BJ (cell line): ENCODE results near the gene PRAMEF25. TPM values are rescaled to one million over a fixed set of nuclear protein-coding genes. Genes with fewer than 3 reads are reported as not detected.
"Not testable (repeated sequence)": the region's sequence is repeated elsewhere in the genome, so short reads cannot be mapped to it uniquely, and the experiment has no call there.

Experiments
- CTCF ChIA-PET: fragments of 350-600 bp; formaldehyde crosslinking; extraction: SDS; loops from one replicate; lab custom pipeline; 2021; ENCODE audit warnings: antibody characterized with exemption, inconsistent platforms; lab: Yijun Ruan, JAX
- POLR2A ChIA-PET: fragments of 300-600 bp; sonication (Branson Sonifier 250); formaldehyde crosslinking; extraction: SDS; loops from one replicate; lab custom pipeline; 2021; ENCODE audit warnings: antibody characterized with exemption; lab: Charles Lee
- DNase-seq: peaks from one replicate; pipeline ENCODE4 v3.0.0-alpha.2; 2011; ENCODE audit warnings: low read depth
- H3K27me3 ChIP-seq: 2 replicates; pipeline ENCODE4 v1.6.0; 2011; ENCODE audit warnings: low read length; ENCODE audit not compliant: control insufficient read depth, insufficient read depth
- H3K36me3 ChIP-seq: 2 replicates; pipeline ENCODE4 v1.5.1; 2011; ENCODE audit warnings: low read length; ENCODE audit not compliant: control insufficient read depth, insufficient read depth
- H3K4me3 ChIP-seq: 2 replicates; pipeline ENCODE4 v1.5.1; 2011; ENCODE audit warnings: low read depth, mild to moderate bottlenecking, control low read depth, low read length
- polyA minus RNA-seq: library from RNA; depleted of rRNA, polyadenylated mRNA; stranded (reverse); fragments of >200 nt; gene quantifications from 2 replicates; pipeline ENCODE4 v1.2.3, GENCODE V29; 2011; rRNA and poly(A)+ RNA removed
- polyA plus RNA-seq: library from polyadenylated mRNA; depleted of rRNA; stranded (reverse); fragments of >200 nt; gene quantifications from 2 replicates; pipeline ENCODE4 v1.2.3, GENCODE V29; 2011; rRNA removed

The PRAMEF25 gene
- polyA plus RNA-seq: not detected in 2 replicates
- polyA minus RNA-seq: not detected in 2 replicates

GRCh38 chr1:13070474-13070873, at the start of gene PRAMEF25:
Gene PRAMEF25, plus strand, starts transcription at chr1:13070774. Its CDS starts 2,920 bp downstream, at chr1:13073694.
- H3K4me3 ChIP-seq, H3K27me3 ChIP-seq, H3K36me3 ChIP-seq, DNase-seq, POLR2A ChIA-PET, CTCF ChIA-PET: not testable (repeated sequence)

GRCh38 chr1:13056475-13056874, 14.1 kb upstream of the PRAMEF25 start, which contains the start of gene PRAMEF27:
Gene PRAMEF27, minus strand, starts transcription at chr1:13056575. Its CDS starts 2,916 bp downstream, at chr1:13053659.
- CTCF ChIA-PET, DNase-seq, H3K27me3 ChIP-seq, POLR2A ChIA-PET, H3K4me3 ChIP-seq, H3K36me3 ChIP-seq: not testable (repeated sequence)

GRCh38 chr1:13116754-13117153, 46.2 kb downstream of the PRAMEF25 start, which contains the start of gene HNRNPCL2:
Gene HNRNPCL2, minus strand, starts transcription at chr1:13116854. Its CDS starts 454 bp downstream, at chr1:13116400.
- H3K36me3 ChIP-seq, H3K4me3 ChIP-seq, H3K27me3 ChIP-seq, POLR2A ChIA-PET, DNase-seq, CTCF ChIA-PET: not testable (repeated sequence)

Other genes with a start within 250 kb of the PRAMEF25 start
- not detected in 2 replicates for gene PRAMEF11, start 239.4 kb upstream of the PRAMEF25 start, polyA plus RNA-seq
- gene HNRNPCL1, start 222.1 kb upstream of the PRAMEF25 start, polyA plus RNA-seq: not detected in 2 replicates
- gene PRAMEF2, start 213.7 kb upstream of the PRAMEF25 start, polyA plus RNA-seq: not detected in 2 replicates
- not detected in 2 replicates for gene PRAMEF4, start 184.6 kb upstream of the PRAMEF25 start, polyA plus RNA-seq
- gene PRAMEF10, start 172.5 kb upstream of the PRAMEF25 start, polyA plus RNA-seq: not detected in 2 replicates
- gene PRAMEF7, start 154.2 kb upstream of the PRAMEF25 start, polyA plus RNA-seq: not detected in 2 replicates
- not detected in 2 replicates for gene PRAMEF6, start 123.2 kb upstream of the PRAMEF25 start, polyA plus RNA-seq
- gene PRAMEF27, start 14.2 kb upstream of the PRAMEF25 start, polyA plus RNA-seq: not detected in 2 replicates
- not detected in 2 replicates for gene HNRNPCL3, start 10.0 kb upstream of the PRAMEF25 start, polyA plus RNA-seq
- gene HNRNPCL2, start 46.1 kb downstream of the PRAMEF25 start, polyA plus RNA-seq: not detected in 2 replicates
- not detected in 2 replicates for gene PRAMEF26, start 85.2 kb downstream of the PRAMEF25 start, polyA plus RNA-seq
- not detected in 2 replicates for gene HNRNPCL4, start 94.9 kb downstream of the PRAMEF25 start, polyA plus RNA-seq
- gene PRAMEF9, start 101.1 kb downstream of the PRAMEF25 start, polyA plus RNA-seq: not detected in 2 replicates
- not detected in 2 replicates for gene PRAMEF13, start 130.6 kb downstream of the PRAMEF25 start, polyA plus RNA-seq
- gene PRAMEF18, start 155.4 kb downstream of the PRAMEF25 start, polyA plus RNA-seq: not detected in 2 replicates
- gene PRAMEF5, start 183.4 kb downstream of the PRAMEF25 start, polyA plus RNA-seq: not detected in 2 replicates
- not detected in 2 replicates for gene PRAMEF8, start 214.4 kb downstream of the PRAMEF25 start, polyA plus RNA-seq
- not detected in 2 replicates for gene PRAMEF33, start 232.8 kb downstream of the PRAMEF25 start, polyA plus RNA-seq
- gene PRAMEF15, start 244.8 kb downstream of the PRAMEF25 start, polyA plus RNA-seq: not detected in 2 replicates